Mesenchymal stem cell (in vitro differentiated cells and primary cell): Measurements from ENCODE around the gene MED12.

Experiments
- DNase-seq: peaks from one replicate; pipeline ENCODE4 v3.0.0-alpha.2; 2013
- H2AFZ ChIP-seq: one replicate; pipeline ENCODE4 v1.6.1; 2013; ENCODE audit warnings: low read depth, mild to moderate bottlenecking, control low read depth, inconsistent platforms, low read length, moderate library complexity
- H2AK5ac ChIP-seq: 2 replicates; pipeline ENCODE4 v1.6.1; 2013; ENCODE audit warnings: low read length, moderate library complexity, mild to moderate bottlenecking, inconsistent platforms; ENCODE audit not compliant: severe bottlenecking
- H2BK120ac ChIP-seq: one replicate; pipeline ENCODE4 v1.6.1; 2013; ENCODE audit warnings: low read depth, mild to moderate bottlenecking, inconsistent platforms, low read length, moderate library complexity
- H2BK12ac ChIP-seq, 2 experiments: one replicate each; pipeline ENCODE4 v1.6.1; 2013; ENCODE audit warnings: inconsistent platforms in 2 of 2, low read length in 2 of 2, mild to moderate bottlenecking in 2 of 2, moderate library complexity in 2 of 2, control low read depth in 1 of 2
- H2BK15ac ChIP-seq: one replicate; pipeline ENCODE4 v1.6.1; 2013; ENCODE audit warnings: mild to moderate bottlenecking, low read depth, inconsistent platforms; ENCODE audit not compliant: poor library complexity, severe bottlenecking
- H2BK5ac ChIP-seq: 2 replicates; pipeline ENCODE4 v1.6.1; 2013; ENCODE audit warnings: low read depth, mild to moderate bottlenecking, low read length, control low read depth, inconsistent platforms; ENCODE audit not compliant: poor library complexity, severe bottlenecking
- H3K14ac ChIP-seq, 2 experiments: one replicate each; pipeline ENCODE4 v1.6.1; 2013; ENCODE audit warnings: inconsistent platforms in 2 of 2, low read length in 2 of 2, control low read depth in 1 of 2, mild to moderate bottlenecking in 1 of 2, moderate library complexity in 1 of 2
- H3K18ac ChIP-seq, 2 experiments: one replicate each; pipeline ENCODE4 v1.6.1; 2013; ENCODE audit warnings: inconsistent platforms in 2 of 2, low read length in 2 of 2, control low read depth in 1 of 2, low read depth in 1 of 2, mild to moderate bottlenecking in 1 of 2
- H3K23ac ChIP-seq, 2 experiments: one replicate each; pipeline ENCODE4 v1.6.1; 2013; ENCODE audit warnings: inconsistent platforms in 2 of 2, low read length in 2 of 2, mild to moderate bottlenecking in 2 of 2, moderate library complexity in 2 of 2, control low read depth in 1 of 2
- H3K27ac ChIP-seq: 2 replicates; pipeline ENCODE4 v1.5.1; 2013; ENCODE audit warnings: mild to moderate bottlenecking, moderate library complexity, low read length, control low read depth, inconsistent platforms; ENCODE audit not compliant: poor library complexity, severe bottlenecking
- H3K27me3 ChIP-seq, 2 experiments: 2 replicates each; pipeline versions ENCODE4 v1.6.1 to v1.7.0; 2013; ENCODE audit warnings: low read length in 2 of 2, mild to moderate bottlenecking in 2 of 2, moderate library complexity in 2 of 2, control low read depth in 1 of 2, inconsistent platforms in 1 of 2; ENCODE audit not compliant: control insufficient read depth in 1 of 2, insufficient read depth in 1 of 2
- H3K36me3 ChIP-seq, 2 experiments: 2 replicates each; pipeline versions ENCODE4 v1.6.1 to v1.7.0; 2013; ENCODE audit warnings: low read length in 2 of 2, control low read depth in 1 of 2, inconsistent platforms in 1 of 2, low read depth in 1 of 2, mild to moderate bottlenecking in 1 of 2; ENCODE audit not compliant: insufficient read depth in 2 of 2, control insufficient read depth in 1 of 2
- H3K4ac ChIP-seq, 2 experiments: one replicate each; pipeline ENCODE4 v1.6.1; 2013; ENCODE audit warnings: inconsistent platforms in 2 of 2, low read length in 2 of 2, mild to moderate bottlenecking in 2 of 2, moderate library complexity in 2 of 2, control low read depth in 1 of 2, low read depth in 1 of 2
- H3K4me1 ChIP-seq: 2 replicates; pipeline ENCODE4 v1.6.1; 2013; ENCODE audit warnings: low read depth, low read length, control low read depth; ENCODE audit not compliant: control insufficient read depth, insufficient read depth
- H3K4me2 ChIP-seq: 2 replicates; pipeline ENCODE4 v1.6.1; 2013; ENCODE audit warnings: low read length, mild to moderate bottlenecking, inconsistent platforms; ENCODE audit not compliant: poor library complexity, severe bottlenecking
- H3K4me3 ChIP-seq, 2 experiments: 2 replicates each; pipeline versions ENCODE4 v1.5.1 to v1.7.0; 2013; ENCODE audit warnings: low read length in 2 of 2, mild to moderate bottlenecking in 2 of 2, control low read depth in 1 of 2, low read depth in 1 of 2; ENCODE audit not compliant: insufficient read depth in 1 of 2
- H3K79me1 ChIP-seq: replicated peaks from 2 replicates; pipeline ENCODE4 v1.6.1; 2013; ENCODE audit warnings: mild to moderate bottlenecking, control low read depth, low read length, inconsistent platforms; ENCODE audit not compliant: poor library complexity, severe bottlenecking
- H3K9ac ChIP-seq: 2 replicates; pipeline ENCODE4 v1.7.0; 2013; ENCODE audit warnings: mild to moderate bottlenecking, low read length, moderate library complexity
- H3K9me3 ChIP-seq: 2 replicates; pipeline ENCODE4 v1.7.0; 2013; ENCODE audit warnings: mild to moderate bottlenecking, low read length; ENCODE audit not compliant: control insufficient read depth
- H4K8ac ChIP-seq: one replicate; pipeline ENCODE4 v1.6.1; 2013; ENCODE audit warnings: inconsistent platforms, mild to moderate bottlenecking, low read length, moderate library complexity
- H4K91ac ChIP-seq: one replicate; pipeline ENCODE4 v1.6.1; 2013; ENCODE audit warnings: mild to moderate bottlenecking, low read length, inconsistent platforms
- WGBS: methylation state at CpG from one replicate; pipeline ENCODE4 v1.1.7; 2013; ENCODE audit warnings: mixed read lengths; 5-methylcytosine and 5-hydroxymethylcytosine counted together

MED12 gene

GRCh38 chrX:71167031-71167781 lies 48.8 kb downstream of the MED12 start:
- H3K23ac ChIP-seq, result no peak overlapping the region
- H3K27ac ChIP-seq, result no peak overlapping the region
- H3K9me3 ChIP-seq, result no peaks in the 10 kb centered on the region
- H3K4ac ChIP-seq, result no peak overlapping the region
- no peak overlapping the region for H3K9ac ChIP-seq
- H3K18ac ChIP-seq, result no peak overlapping the region
- no peak overlapping the region for H2BK12ac ChIP-seq
- no peak overlapping the region for H2AFZ ChIP-seq
- no peak overlapping the region for H3K4me3 ChIP-seq
- no peak overlapping the region for H2BK5ac ChIP-seq
- no peak overlapping the region for H4K8ac ChIP-seq
- H3K4me2 ChIP-seq, result no peak overlapping the region
- WGBS, result 90% methylated on average over 13 of the region's 17 CpGs
- no peak overlapping the region for H2AK5ac ChIP-seq
- no peak overlapping the region for H3K14ac ChIP-seq
- H3K36me3 ChIP-seq, result no peaks in the 10 kb centered on the region
- no peak overlapping the region for H2BK120ac ChIP-seq
- H3K4me1 ChIP-seq, result no peaks in the 10 kb centered on the region
- H4K91ac ChIP-seq, result no peak overlapping the region
- no peak for DNase-seq
- H3K79me1 ChIP-seq, result no peaks in the 10 kb centered on the region
- H2BK15ac ChIP-seq, result no peak overlapping the region
- H3K27me3 ChIP-seq, result peaks cover 18 to 67% of the 10 kb centered on the region in 2 experiments

DNA sequence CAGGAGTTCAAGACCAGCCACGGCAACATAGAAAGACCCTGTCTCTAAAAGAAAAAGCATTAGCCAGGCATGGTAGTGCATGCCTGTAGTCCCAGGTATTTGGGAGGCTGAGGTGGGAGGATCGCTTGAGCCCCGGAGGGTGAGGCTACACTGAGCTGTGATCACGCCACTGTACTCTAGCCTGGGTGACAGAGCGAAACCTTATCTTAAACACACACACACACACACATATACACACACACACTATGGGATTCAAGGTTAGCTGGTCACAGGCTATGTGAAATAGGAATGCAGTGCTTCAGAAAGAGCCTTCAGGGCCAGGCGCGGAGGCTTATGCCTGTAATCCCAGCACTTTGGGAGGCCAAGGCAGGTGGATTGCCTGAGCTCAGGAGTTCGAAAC lies 49.7 kb downstream of the MED12 start:
- H3K27ac ChIP-seq, result no peak overlapping the region
- no peak overlapping the region for H4K91ac ChIP-seq
- H2AK5ac ChIP-seq, result no peak overlapping the region
- H2BK120ac ChIP-seq, result no peak overlapping the region
- no peak overlapping the region for H3K23ac ChIP-seq
- H3K9ac ChIP-seq, result no peak overlapping the region
- no peak overlapping the region for H2BK15ac ChIP-seq
- H3K79me1 ChIP-seq, result no peaks in the 10 kb centered on the region
- H2BK5ac ChIP-seq, result no peak overlapping the region
- H2BK12ac ChIP-seq, result no peak overlapping the region
- peaks cover 13 to 67% of the 10 kb centered on the region in 2 experiments for H3K27me3 ChIP-seq
- 100% methylated on average over 3 of the region's 8 CpGs for WGBS
- no peaks in the 10 kb centered on the region for H3K36me3 ChIP-seq
- H3K4me1 ChIP-seq, result no peaks in the 10 kb centered on the region
- H2AFZ ChIP-seq, result no peak overlapping the region
- H3K4ac ChIP-seq, result no peak overlapping the region
- no peak overlapping the region for H3K4me3 ChIP-seq
- no peaks in the 10 kb centered on the region for H3K9me3 ChIP-seq
- no peak overlapping the region for H3K4me2 ChIP-seq
- no peak overlapping the region for H3K18ac ChIP-seq
- H3K14ac ChIP-seq, result no peak overlapping the region
- DNase-seq, result no peak
- no peak overlapping the region for H4K8ac ChIP-seq

DNA sequence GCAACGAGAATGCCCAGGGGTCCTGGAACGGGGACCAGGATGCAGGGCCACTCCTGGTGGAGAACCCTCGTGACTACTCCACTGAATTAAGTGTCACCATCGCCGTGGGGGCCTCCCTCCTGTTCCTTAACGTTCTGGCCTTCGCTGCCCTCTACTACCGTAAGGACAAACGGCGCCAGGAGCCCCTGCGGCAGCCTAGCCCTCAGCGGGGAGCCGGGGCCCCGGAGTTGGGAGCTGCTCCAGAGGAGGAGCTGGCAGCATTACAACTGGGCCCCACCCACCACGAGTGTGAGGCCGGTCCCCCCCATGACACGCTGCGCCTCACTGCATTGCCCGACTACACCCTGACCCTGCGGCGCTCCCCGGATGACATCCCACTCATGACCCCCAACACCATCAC lies 51.2 kb downstream of the MED12 start:
- H2BK5ac ChIP-seq, result no peak overlapping the region
- WGBS, result 92% methylated on average over 22 of the region's 22 CpGs
- no peak overlapping the region for H2BK15ac ChIP-seq
- no peaks in the 10 kb centered on the region for H3K79me1 ChIP-seq
- peaks cover 0 to 65% of the 10 kb centered on the region in 2 experiments for H3K27me3 ChIP-seq
- no peak overlapping the region for H3K4me3 ChIP-seq
- no peaks in the 10 kb centered on the region for H3K36me3 ChIP-seq
- H2BK120ac ChIP-seq, result no peak overlapping the region
- no peak overlapping the region for H3K4ac ChIP-seq
- no peak overlapping the region for H3K9ac ChIP-seq
- no peak overlapping the region for H2AK5ac ChIP-seq
- H3K4me1 ChIP-seq, result no peaks in the 10 kb centered on the region
- H4K91ac ChIP-seq, result no peak overlapping the region
- H4K8ac ChIP-seq, result no peak overlapping the region
- H3K18ac ChIP-seq, result no peak overlapping the region
- no peak overlapping the region for H3K4me2 ChIP-seq
- H3K14ac ChIP-seq, result no peak overlapping the region
- no peaks in the 10 kb centered on the region for H3K9me3 ChIP-seq
- H2BK12ac ChIP-seq, result no peak overlapping the region
- DNase-seq, result no peak
- no peak overlapping the region for H3K23ac ChIP-seq
- H3K27ac ChIP-seq, result no peak overlapping the region
- no peak overlapping the region for H2AFZ ChIP-seq

DNA sequence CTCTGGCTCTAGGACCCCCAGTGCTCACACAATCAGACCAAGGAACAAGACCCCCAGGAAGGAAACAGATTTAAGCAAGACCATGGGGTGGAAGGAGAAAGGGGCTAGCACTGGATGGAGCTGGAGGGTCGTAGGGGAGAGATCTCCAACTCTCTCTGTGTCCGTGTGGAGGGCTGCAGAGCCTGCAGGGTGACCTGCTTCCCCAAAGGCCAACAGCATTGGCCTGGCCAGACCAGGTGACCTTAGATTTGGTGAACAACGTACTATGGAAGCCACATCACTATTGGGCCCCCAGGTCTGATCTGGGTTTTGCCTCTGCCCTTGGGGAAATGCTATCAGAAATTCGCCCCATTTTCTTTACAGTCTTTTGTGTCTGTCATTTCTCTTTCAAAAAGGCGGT lies 52.3 kb downstream of the MED12 start:
- no peaks in the 10 kb centered on the region for H3K9me3 ChIP-seq
- H3K36me3 ChIP-seq, result no peaks in the 10 kb centered on the region
- H3K9ac ChIP-seq, result no peak overlapping the region
- H3K14ac ChIP-seq, result no peak overlapping the region
- H3K23ac ChIP-seq, result no peak overlapping the region
- H3K79me1 ChIP-seq, result no peaks in the 10 kb centered on the region
- H3K18ac ChIP-seq, result no peak overlapping the region
- 76% methylated on average over 3 of the region's 5 CpGs for WGBS
- H2AFZ ChIP-seq, result no peak overlapping the region
- no peak overlapping the region for H4K91ac ChIP-seq
- H2AK5ac ChIP-seq, result no peak overlapping the region
- no peak overlapping the region for H3K27ac ChIP-seq
- no peak overlapping the region for H3K4me2 ChIP-seq
- H3K4ac ChIP-seq, result no peak overlapping the region
- peaks cover 0 to 61% of the 10 kb centered on the region in 2 experiments for H3K27me3 ChIP-seq
- H4K8ac ChIP-seq, result no peak overlapping the region
- no peak overlapping the region for H3K4me3 ChIP-seq
- H2BK120ac ChIP-seq, result no peak overlapping the region
- H2BK15ac ChIP-seq, result no peak overlapping the region
- H2BK12ac ChIP-seq, result no peak overlapping the region
- DNase-seq, result no peak
- no peak overlapping the region for H2BK5ac ChIP-seq
- H3K4me1 ChIP-seq, result no peaks in the 10 kb centered on the region
